ENCODE measurements around the gene SLC2A9. TPM values are rescaled to one million over a fixed set of nuclear protein-coding genes. Genes with fewer than 3 reads are reported as not detected.

Gene SLC2A9
- total RNA-seq, 1 donor from 2014 or later = 0.72 TPM

GRCh38 chr4:10030972-10031667 lies 9.8 kb upstream of the SLC2A9 start:
- Mint-ChIP-seq H3K4me1 (ENCODE audit: low read depth) (peaks cover 32% of the 10 kb centered on the region), H3K27ac (ENCODE audit: unreplicated experiment) (no peak overlapping the region)
- no peak for TF ChIP-seq CTCF (IDR thresholded peaks at IDR 0.05)

GRCh38 chr4:10029403-10029802 lies 8.1 kb upstream of the SLC2A9 start:
- TF ChIP-seq CTCF (IDR thresholded peaks at IDR 0.05) = no peak
- Mint-ChIP-seq H3K36me3 (ENCODE audit: low read depth) (no peaks in the 10 kb centered on the region), H3K9me3 (ENCODE audit: low read depth) (no peaks in the 10 kb centered on the region), H3K27ac (ENCODE audit: unreplicated experiment) (no peak overlapping the region), H3K4me3 (ENCODE audit: unreplicated experiment) (no peak overlapping the region), H3K27me3 (ENCODE audit: low read depth) (peaks cover 2% of the 10 kb centered on the region), H3K4me1 (ENCODE audit: low read depth) (peaks cover 32% of the 10 kb centered on the region)
- no peak for DNase-seq (ENCODE audit: low spot score)

More at GRCh38 chr4:10030972-10031667, 9.8 kb upstream of the SLC2A9 start:
- H3K9me3 Mint-ChIP-seq (ENCODE audit: low read depth) = no peaks in the 10 kb centered on the region
- peaks cover 2% of the 10 kb centered on the region for H3K27me3 Mint-ChIP-seq (ENCODE audit: low read depth)
- H3K4me3 Mint-ChIP-seq (ENCODE audit: unreplicated experiment) = no peak overlapping the region
- DNase-seq (ENCODE audit: low spot score) = no peak
- H3K36me3 Mint-ChIP-seq (ENCODE audit: low read depth) = no peaks in the 10 kb centered on the region

- H3K27me3 Mint-ChIP-seq (ENCODE audit: low read depth) = peaks cover 2% of the 10 kb centered on the region
- H3K36me3 Mint-ChIP-seq (ENCODE audit: low read depth) = no peaks in the 10 kb centered on the region
- peaks cover 32% of the 10 kb centered on the region for H3K4me1 Mint-ChIP-seq (ENCODE audit: low read depth)
- H3K27ac Mint-ChIP-seq (ENCODE audit: unreplicated experiment) = no peak overlapping the region
- H3K9me3 Mint-ChIP-seq (ENCODE audit: low read depth) = no peaks in the 10 kb centered on the region
- H3K4me3 Mint-ChIP-seq (ENCODE audit: unreplicated experiment) = no peak overlapping the region
- no peak for TF ChIP-seq CTCF (IDR thresholded peaks at IDR 0.05)
- no peak for DNase-seq (ENCODE audit: low spot score)
Observed at GRCh38 chr4:10028910-10029309, 7.6 kb upstream of the SLC2A9 start.

GRCh38 chr4:10026485-10026884 lies 5.2 kb upstream of the SLC2A9 start:
- Mint-ChIP-seq H3K4me3 (ENCODE audit: unreplicated experiment) (no peak overlapping the region), H3K27ac (ENCODE audit: unreplicated experiment) (no peak overlapping the region), H3K4me1 (ENCODE audit: low read depth) (peaks cover 12% of the 10 kb centered on the region), H3K36me3 (ENCODE audit: low read depth) (no peaks in the 10 kb centered on the region), H3K9me3 (ENCODE audit: low read depth) (no peaks in the 10 kb centered on the region), H3K27me3 (ENCODE audit: low read depth) (peaks cover 2% of the 10 kb centered on the region)
- DNase-seq (ENCODE audit: low spot score) = no peak
- TF ChIP-seq CTCF (IDR thresholded peaks at IDR 0.05) = no peak

GRCh38 chr4:10025230-10025806 lies 4.0 kb upstream of the SLC2A9 start:
- no peaks in the 10 kb centered on the region for H3K36me3 Mint-ChIP-seq (ENCODE audit: low read depth)
- peaks cover 8% of the 10 kb centered on the region for H3K4me1 Mint-ChIP-seq (ENCODE audit: low read depth)
- TF ChIP-seq CTCF (IDR thresholded peaks at IDR 0.05) = no peak
- H3K27ac Mint-ChIP-seq (ENCODE audit: unreplicated experiment) = no peak overlapping the region
- H3K27me3 Mint-ChIP-seq (ENCODE audit: low read depth) = peaks cover 2% of the 10 kb centered on the region
- no peak overlapping the region for H3K4me3 Mint-ChIP-seq (ENCODE audit: unreplicated experiment)
- DNase-seq (ENCODE audit: low spot score) = no peak
- H3K9me3 Mint-ChIP-seq (ENCODE audit: low read depth) = no peaks in the 10 kb centered on the region
